Naive thymus-derived CD4-positive, alpha-beta T cell (primary cell): Measurements from ENCODE around the gene PAX6. TPM values are rescaled to one million over a fixed set of nuclear protein-coding genes. Genes with fewer than 3 reads are reported as not detected.

Source experiments
- ATAC-seq: fragments of 150-1000 bp; cut with Tn5 transposase; 2 replicates; pipeline ENCODE4 v1.10.0; 2021; ENCODE audit warnings: mild to moderate bottlenecking, moderate library complexity
- CTCF ChIA-PET: fragments of 350-600 bp; sonication (Branson Sonifier 250); formaldehyde crosslinking; loops from one replicate; lab custom pipeline; 2021; ENCODE audit warnings: antibody characterized with exemption; lab: Charles Lee
- POLR2A ChIA-PET: fragments of 350-600 bp; sonication (Branson Sonifier 250); formaldehyde crosslinking; loops from one replicate; lab custom pipeline; 2021; ENCODE audit warnings: antibody characterized with exemption, inconsistent platforms; lab: Charles Lee
- DNase-seq, 9 donors: peaks; one replicate each; pipeline versions ENCODE4 v3.0.0 to v3.0.0-alpha.2; 2020 to 2022; ENCODE audit warnings: mixed read lengths in 1 of 9
- H3K27ac ChIP-seq: one replicate; pipeline ENCODE4 v1.7.0; 2013; ENCODE audit warnings: mild to moderate bottlenecking, low read depth, low read length, moderate library complexity
- H3K27me3 ChIP-seq, 2 donors: one replicate each; pipeline ENCODE4 v1.7.0; 2013; ENCODE audit warnings: low read length in 2 of 2, mild to moderate bottlenecking in 2 of 2, moderate library complexity in 2 of 2; ENCODE audit not compliant: control insufficient read depth in 2 of 2, insufficient read depth in 2 of 2
- H3K36me3 ChIP-seq, 3 experiments: 1 replicate in 2 of 3; 2 replicates in 1 of 3; pipeline ENCODE4 v1.7.0; 2013; ENCODE audit warnings: low read length in 3 of 3, mild to moderate bottlenecking in 3 of 3, moderate library complexity in 1 of 3; ENCODE audit not compliant: insufficient read depth in 3 of 3, control insufficient read depth in 2 of 3
- H3K4me1 ChIP-seq, 2 donors: one replicate each; pipeline ENCODE4 v1.7.0; 2013; ENCODE audit warnings: low read length in 2 of 2, mild to moderate bottlenecking in 2 of 2, moderate library complexity in 1 of 2; ENCODE audit not compliant: control insufficient read depth in 2 of 2, insufficient read depth in 2 of 2
- H3K4me3 ChIP-seq: 2 replicates; pipeline ENCODE4 v1.7.0; 2013; ENCODE audit warnings: mild to moderate bottlenecking, low read length
- H3K9me3 ChIP-seq, 3 experiments: 1 replicate in 2 of 3; 2 replicates in 1 of 3; pipeline ENCODE4 v1.7.0; 2013; ENCODE audit warnings: low read length in 3 of 3; ENCODE audit not compliant: control insufficient read depth in 2 of 3
- H3K27ac Mint-ChIP-seq, 9 donors: one replicate each; pipeline ENCODE4 v1.8.0; 2020 to 2022; ENCODE audit warnings: mixed read lengths in 9 of 9, mild to moderate bottlenecking in 8 of 9, moderate library complexity in 5 of 9, inconsistent platforms in 2 of 9
- H3K27me3 Mint-ChIP-seq, 5 donors: one replicate each; pipeline ENCODE4 v1.8.0; 2021 to 2022; ENCODE audit warnings: mixed read lengths in 5 of 5, mild to moderate bottlenecking in 1 of 5
- H3K36me3 Mint-ChIP-seq, 5 donors: one replicate each; pipeline ENCODE4 v1.8.0; 2020 to 2022; ENCODE audit warnings: mixed read lengths in 5 of 5, mild to moderate bottlenecking in 3 of 5, inconsistent platforms in 1 of 5
- H3K4me1 Mint-ChIP-seq, 7 donors: one replicate each; pipeline ENCODE4 v1.8.0; 2020 to 2022; ENCODE audit warnings: mixed read lengths in 7 of 7, mild to moderate bottlenecking in 3 of 7, inconsistent platforms in 1 of 7
- H3K4me3 Mint-ChIP-seq, 10 donors: one replicate each; pipeline ENCODE4 v1.8.0; 2020 to 2022; ENCODE audit warnings: mild to moderate bottlenecking in 10 of 10, mixed read lengths in 10 of 10, moderate library complexity in 6 of 10, inconsistent platforms in 2 of 10
- H3K9me3 Mint-ChIP-seq, 11 donors: one replicate each; pipeline ENCODE4 v1.8.0; 2020 to 2022; ENCODE audit warnings: mixed read lengths in 11 of 11, mild to moderate bottlenecking in 4 of 11, inconsistent platforms in 1 of 11, moderate library complexity in 1 of 11
- intact Hi-C, 2 donors: fragments of 100-400 bp; cut with micrococcal nuclease; formaldehyde crosslinking; loops; one replicate each; pipeline ENCODE4 v1.15.1; 2023
- polyA plus RNA-seq, 2 donors: library from polyadenylated mRNA; unstranded; fragments of 300-500 nt; fragmentation: Illumina TruSeq; gene quantifications; one replicate each; pipeline ENCODE4 v1.2.3, GENCODE V29; 2021
- total RNA-seq, 6 experiments: library from RNA in 5 of 6; stranded (reverse) in 5 of 6; gene quantifications; 1 replicate in 5 of 6; 2 replicates in 1 of 6; pipeline ENCODE4 v1.2.3 and lab custom pipeline; 2021 to 2026

The PAX6 gene
- total and polyA plus RNA-seq, 7 experiments from 2014 or later: not detected

GRCh38 chr11:31764766-31765165 is 46.4 kb downstream of the PAX6 start:
- H3K4me1 ChIP-seq: no peaks in the 10 kb centered on the region
- no peak overlapping the region for H3K4me3 ChIP-seq
- ChIA-PET CTCF (no interaction called here), POLR2A (no interaction called here)
- Mint-ChIP-seq H3K27ac (no peak overlapping the region), H3K36me3 (peaks cover 0 to 11% (median 0%) of the 10 kb centered on the region in 5 donors), H3K4me1 (peaks cover 0 to 3% (median 0%) of the 10 kb centered on the region in 7 donors), H3K4me3 (no peak overlapping the region), H3K9me3 (no peaks in the 10 kb centered on the region), H3K27me3 (no peaks in the 10 kb centered on the region)
- H3K27me3 ChIP-seq: no peaks in the 10 kb centered on the region
- no peaks in the 10 kb centered on the region for H3K9me3 ChIP-seq
- intact Hi-C loops: no loop called here
- H3K36me3 ChIP-seq: no peaks in the 10 kb centered on the region
- no peak for ATAC-seq
- no peak overlapping the region for H3K27ac ChIP-seq
- DNase-seq: no peak

DNA sequence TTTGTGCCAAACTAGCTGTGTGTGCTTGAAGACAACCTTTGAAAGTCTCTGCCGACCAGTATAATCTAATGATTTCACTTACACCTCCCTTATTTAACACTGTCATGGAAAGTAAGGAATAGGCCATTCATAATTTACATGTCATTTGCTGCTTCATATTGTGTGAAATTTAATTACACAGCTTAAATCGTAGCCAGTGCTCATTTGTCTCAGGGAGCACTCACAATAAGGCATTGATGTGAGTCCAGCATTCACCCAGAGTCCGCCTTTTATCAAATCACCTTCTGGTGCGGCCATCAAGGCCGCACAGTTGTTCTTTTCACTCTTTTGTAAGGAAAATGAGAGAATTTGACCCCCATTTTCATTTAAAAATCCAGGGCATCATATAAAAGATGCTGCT is 46.9 kb downstream of the PAX6 start:
- no peaks in the 10 kb centered on the region for H3K9me3 Mint-ChIP-seq
- DNase-seq (no peak), ATAC-seq (no peak)
- H3K36me3 Mint-ChIP-seq: peaks cover 0 to 11% (median 0%) of the 10 kb centered on the region in 5 donors
- no peak overlapping the region for H3K4me3 ChIP-seq
- POLR2A ChIA-PET: no interaction called here
- intact Hi-C loops: no loop called here
- peaks cover 0 to 3% (median 0%) of the 10 kb centered on the region in 7 donors for H3K4me1 Mint-ChIP-seq
- no peaks in the 10 kb centered on the region for H3K27me3 ChIP-seq
- H3K4me3 Mint-ChIP-seq: no peak overlapping the region
- H3K36me3 ChIP-seq: no peaks in the 10 kb centered on the region
- no peaks in the 10 kb centered on the region for H3K9me3 ChIP-seq
- no peak overlapping the region for H3K27ac Mint-ChIP-seq
- H3K4me1 ChIP-seq: no peaks in the 10 kb centered on the region
- no peak overlapping the region for H3K27ac ChIP-seq
- H3K27me3 Mint-ChIP-seq: no peaks in the 10 kb centered on the region
- CTCF ChIA-PET: interaction anchor here (0.5 kb wide), 1 partner anchor 183 kb away, joined by 6 read pairs; no protein-coding TSS in a partner anchor

DNA sequence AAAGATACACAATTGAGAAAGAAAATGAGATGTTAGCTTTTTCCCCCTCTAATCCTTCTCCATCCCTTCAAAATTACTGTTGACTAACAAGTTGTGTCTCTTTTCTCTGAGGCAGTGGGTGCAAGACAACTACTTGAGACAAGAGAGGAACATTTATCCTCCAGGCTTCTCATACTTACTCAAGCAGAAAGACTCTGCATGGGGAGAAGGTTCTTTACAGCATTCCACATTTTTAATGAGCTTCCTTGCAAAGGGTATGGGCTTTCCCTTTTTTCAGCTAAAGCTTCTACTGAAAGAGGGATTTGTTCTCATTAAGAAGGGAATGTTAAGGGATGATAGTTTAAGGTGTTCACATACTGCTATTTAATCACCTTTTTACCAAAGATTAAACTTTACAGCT is 47.8 kb downstream of the PAX6 start:
- DNase-seq (no peak), ATAC-seq (no peak)
- H3K4me3 Mint-ChIP-seq: no peak overlapping the region
- H3K9me3 Mint-ChIP-seq: no peaks in the 10 kb centered on the region
- intact Hi-C loops: no loop called here
- POLR2A ChIA-PET: no interaction called here
- Histone ChIP-seq H3K27me3 (no peaks in the 10 kb centered on the region), H3K4me3 (no peak overlapping the region), H3K27ac (no peak overlapping the region), H3K4me1 (no peaks in the 10 kb centered on the region), H3K9me3 (no peaks in the 10 kb centered on the region), H3K36me3 (no peaks in the 10 kb centered on the region)
- H3K36me3 Mint-ChIP-seq: peaks cover 0 to 13% (median 0%) of the 10 kb centered on the region in 5 donors
- H3K27me3 Mint-ChIP-seq: no peaks in the 10 kb centered on the region
- H3K4me1 Mint-ChIP-seq: peaks cover 0 to 3% (median 0%) of the 10 kb centered on the region in 7 donors
- H3K27ac Mint-ChIP-seq: no peak overlapping the region
- CTCF ChIA-PET: interaction anchor here (0.6 kb wide), 1 partner anchor 732 kb away, joined by 4 read pairs; no protein-coding TSS in a partner anchor

- Mint-ChIP-seq H3K36me3 (peaks cover 0 to 13% (median 0%) of the 10 kb centered on the region in 5 donors), H3K9me3 (no peaks in the 10 kb centered on the region), H3K27ac (no peak overlapping the region), H3K4me3 (no peak overlapping the region), H3K27me3 (no peaks in the 10 kb centered on the region), H3K4me1 (peaks cover 0 to 3% (median 0%) of the 10 kb centered on the region in 7 donors)
- no peak for DNase-seq
- Histone ChIP-seq H3K4me1 (no peaks in the 10 kb centered on the region), H3K36me3 (no peaks in the 10 kb centered on the region), H3K9me3 (no peaks in the 10 kb centered on the region), H3K27me3 (no peaks in the 10 kb centered on the region), H3K4me3 (no peak overlapping the region), H3K27ac (no peak overlapping the region)
- ChIA-PET CTCF (no interaction called here), POLR2A (no interaction called here)
- ATAC-seq: no peak
- intact Hi-C loops: no loop called here
Observed at GRCh38 chr11:31761636-31762035, 49.5 kb downstream of the PAX6 start.

GRCh38 chr11:31757260-31757835 is 53.8 kb downstream of the PAX6 start:
- Mint-ChIP-seq H3K4me1 (peaks cover 0 to 3% (median 0%) of the 10 kb centered on the region in 7 donors), H3K4me3 (no peak overlapping the region), H3K27ac (no peak overlapping the region), H3K36me3 (peaks cover 0 to 30% (median 5%) of the 10 kb centered on the region in 5 donors), H3K9me3 (no peaks in the 10 kb centered on the region), H3K27me3 (no peaks in the 10 kb centered on the region)
- Histone ChIP-seq H3K27ac (no peak overlapping the region), H3K9me3 (no peaks in the 10 kb centered on the region), H3K36me3 (no peaks in the 10 kb centered on the region), H3K27me3 (no peaks in the 10 kb centered on the region), H3K4me1 (no peaks in the 10 kb centered on the region), H3K4me3 (no peak overlapping the region)
- intact Hi-C loops: no loop called here
- DNase-seq (no peak), ATAC-seq (no peak)
- ChIA-PET POLR2A (no interaction called here), CTCF (no interaction called here)

GRCh38 chr11:31747581-31747980 is 63.5 kb downstream of the PAX6 start:
- ChIA-PET POLR2A (no interaction called here), CTCF (no interaction called here)
- no peak for DNase-seq

More at GRCh38 chr11:31747581-31747980, 63.5 kb downstream of the PAX6 start:
- Mint-ChIP-seq H3K4me1 (peaks cover 0 to 2% (median 0%) of the 10 kb centered on the region in 7 donors), H3K27ac (no peak overlapping the region), H3K36me3 (peaks cover 0 to 28% (median 5%) of the 10 kb centered on the region in 5 donors), H3K9me3 (peaks cover under 1 to 15% (median 7%) of the 10 kb centered on the region in 11 donors), H3K4me3 (no peak overlapping the region), H3K27me3 (no peaks in the 10 kb centered on the region)
- ATAC-seq: no peak
- H3K36me3 ChIP-seq: peaks cover 0 to 5% (median 0%) of the 10 kb centered on the region in 3 experiments
- intact Hi-C loops: no loop called here
- H3K4me3 ChIP-seq: no peak overlapping the region
- no peaks in the 10 kb centered on the region for H3K9me3 ChIP-seq
- H3K4me1 ChIP-seq: no peaks in the 10 kb centered on the region
- H3K27me3 ChIP-seq: no peaks in the 10 kb centered on the region
- H3K27ac ChIP-seq: no peak overlapping the region
